Loucy (cell line): ENCODE data around the gene NUB1.

Experiments
- H2AFZ ChIP-seq: fragments of 200-600 bp; sonication (generic); 2 replicates; pipeline ENCODE4 v1.6.0; 2016; ENCODE audit warnings: antibody characterized with exemption, mild to moderate bottlenecking, low read length, moderate library complexity
- H3F3A ChIP-seq: fragments of 200-600 bp; 2 replicates; pipeline ENCODE4 v1.6.0; 2016; ENCODE audit warnings: antibody characterized with exemption, low read depth, mild to moderate bottlenecking
- H3K27me3 ChIP-seq: fragments of 200-600 bp; sonication (generic); 2 replicates; pipeline ENCODE4 v1.6.1; 2014; ENCODE audit warnings: low read length, mild to moderate bottlenecking; ENCODE audit not compliant: insufficient read depth, poor library complexity, severe bottlenecking
- H3K36me3 ChIP-seq: fragments of 200-600 bp; sonication (generic); 2 replicates; pipeline ENCODE4 v1.6.1; 2016; ENCODE audit warnings: low read length; ENCODE audit not compliant: insufficient read depth
- H3K4me1 ChIP-seq: fragments of 200-600 bp; sonication (generic); 2 replicates; pipeline ENCODE4 v1.5.1; 2014; ENCODE audit warnings: low read length, mild to moderate bottlenecking; ENCODE audit not compliant: insufficient read depth, poor library complexity, severe bottlenecking
- H3K4me2 ChIP-seq: fragments of 200-600 bp; sonication (generic); 2 replicates; pipeline ENCODE4 v1.6.0; 2014; ENCODE audit warnings: antibody characterized with exemption, low read length, low read depth, mild to moderate bottlenecking; ENCODE audit not compliant: poor library complexity, severe bottlenecking
- H3K4me3 ChIP-seq: fragments of 200-600 bp; sonication (generic); 2 replicates; pipeline ENCODE4 v1.5.1; 2014; ENCODE audit warnings: low read length, mild to moderate bottlenecking, mixed read lengths; ENCODE audit not compliant: poor library complexity, severe bottlenecking
- H3K79me2 ChIP-seq: fragments of 200-600 bp; sonication (generic); 2 replicates; pipeline ENCODE4 v1.6.1; 2014; ENCODE audit warnings: low read length; ENCODE audit not compliant: insufficient read depth
- H3K9ac ChIP-seq: fragments of 200-600 bp; sonication (generic); 2 replicates; pipeline ENCODE4 v1.6.0; 2014; ENCODE audit warnings: mild to moderate bottlenecking, low read depth, low read length, moderate library complexity; ENCODE audit not compliant: poor library complexity, severe bottlenecking
- H3K9me2 ChIP-seq: fragments of 200-600 bp; sonication (generic); replicated peaks from 2 replicates; pipeline ENCODE4 v1.6.1; 2016; ENCODE audit warnings: low read depth, low read length, mixed read lengths
- H3K9me3 ChIP-seq: fragments of 200-600 bp; sonication (generic); 2 replicates; pipeline ENCODE4 v1.6.1; 2014; ENCODE audit warnings: mild to moderate bottlenecking, antibody characterized with exemption, low read length, low read depth; ENCODE audit not compliant: insufficient read depth
- H4K20me1 ChIP-seq: fragments of 200-600 bp; sonication (generic); 2 replicates; pipeline ENCODE4 v1.6.0; 2014; ENCODE audit warnings: antibody characterized with exemption, low read length, mild to moderate bottlenecking; ENCODE audit not compliant: insufficient read depth, poor library complexity, severe bottlenecking
- CTCF ChIP-seq: fragments of 200-600 bp; sonication (generic); conservative IDR thresholded peaks from 2 replicates; pipeline ENCODE4 v1.5.1; 2014; ENCODE audit warnings: mild to moderate bottlenecking, antibody characterized with exemption, low read length
- EZH2phosphoT487 ChIP-seq: fragments of 200-600 bp; IDR thresholded peaks from 2 replicates; pipeline ENCODE4 v1.6.1; 2018; ENCODE audit warnings: antibody characterized with exemption, mild to moderate bottlenecking, moderate library complexity, borderline replicate concordance

Gene NUB1

DNA sequence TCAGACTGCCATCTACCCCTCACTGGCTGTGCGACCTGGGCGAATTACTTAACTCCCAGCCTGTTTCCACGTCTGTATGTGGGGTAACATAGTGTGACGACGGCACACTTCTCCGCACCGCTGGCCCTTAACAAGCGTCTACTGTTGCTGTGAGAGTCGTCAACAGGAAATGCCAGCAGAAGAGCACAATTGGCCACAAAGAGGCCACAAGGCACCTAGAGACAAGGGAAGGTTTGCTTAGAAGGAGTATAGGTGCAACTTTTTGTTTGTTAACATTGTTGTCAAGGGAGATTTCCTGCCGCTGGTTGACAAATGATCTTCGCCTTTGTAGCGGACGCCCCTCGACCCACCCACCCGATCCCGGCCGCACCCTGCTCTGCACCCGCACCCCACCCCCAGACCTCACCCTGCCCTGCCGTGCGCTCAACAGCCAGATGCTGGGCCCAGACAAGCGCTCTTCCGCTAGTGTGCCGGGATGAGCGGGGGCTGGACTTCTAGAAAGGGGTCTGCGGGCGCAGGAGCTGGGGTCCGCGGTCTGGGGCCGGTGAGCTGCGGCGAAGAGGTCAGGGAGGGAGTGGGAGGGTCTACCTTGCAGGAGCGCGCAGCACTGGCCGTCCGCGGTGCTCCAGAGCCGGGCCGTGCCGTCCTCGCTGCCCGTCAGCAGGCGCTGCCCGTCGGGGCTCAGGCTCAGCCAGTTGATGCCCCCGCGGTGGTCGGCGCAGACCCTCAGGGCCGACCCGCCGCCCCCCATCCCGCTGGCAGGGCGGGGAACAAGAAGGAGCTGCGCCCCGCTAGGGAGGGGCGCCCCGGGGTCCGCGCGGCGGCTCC is 67.4 kb downstream of the NUB1 start:
- no peaks in the 10 kb centered on the region for H3K79me2 ChIP-seq
- no peak overlapping the region for H3K4me2 ChIP-seq
- H3F3A ChIP-seq: no peaks in the 10 kb centered on the region
- H3K4me1 ChIP-seq: no peaks in the 10 kb centered on the region
- no peak for TF ChIP-seq CTCF
- TF ChIP-seq EZH2phosphoT487: no peak
- no peaks in the 10 kb centered on the region for H3K9me2 ChIP-seq
- H3K36me3 ChIP-seq: no peaks in the 10 kb centered on the region
- H3K9me3 ChIP-seq: no peaks in the 10 kb centered on the region
- H2AFZ ChIP-seq: no peak overlapping the region
- no peaks in the 10 kb centered on the region for H3K27me3 ChIP-seq
- H3K9ac ChIP-seq: no peak overlapping the region
- H3K4me3 ChIP-seq: no peak overlapping the region
- H4K20me1 ChIP-seq: no peaks in the 10 kb centered on the region

DNA sequence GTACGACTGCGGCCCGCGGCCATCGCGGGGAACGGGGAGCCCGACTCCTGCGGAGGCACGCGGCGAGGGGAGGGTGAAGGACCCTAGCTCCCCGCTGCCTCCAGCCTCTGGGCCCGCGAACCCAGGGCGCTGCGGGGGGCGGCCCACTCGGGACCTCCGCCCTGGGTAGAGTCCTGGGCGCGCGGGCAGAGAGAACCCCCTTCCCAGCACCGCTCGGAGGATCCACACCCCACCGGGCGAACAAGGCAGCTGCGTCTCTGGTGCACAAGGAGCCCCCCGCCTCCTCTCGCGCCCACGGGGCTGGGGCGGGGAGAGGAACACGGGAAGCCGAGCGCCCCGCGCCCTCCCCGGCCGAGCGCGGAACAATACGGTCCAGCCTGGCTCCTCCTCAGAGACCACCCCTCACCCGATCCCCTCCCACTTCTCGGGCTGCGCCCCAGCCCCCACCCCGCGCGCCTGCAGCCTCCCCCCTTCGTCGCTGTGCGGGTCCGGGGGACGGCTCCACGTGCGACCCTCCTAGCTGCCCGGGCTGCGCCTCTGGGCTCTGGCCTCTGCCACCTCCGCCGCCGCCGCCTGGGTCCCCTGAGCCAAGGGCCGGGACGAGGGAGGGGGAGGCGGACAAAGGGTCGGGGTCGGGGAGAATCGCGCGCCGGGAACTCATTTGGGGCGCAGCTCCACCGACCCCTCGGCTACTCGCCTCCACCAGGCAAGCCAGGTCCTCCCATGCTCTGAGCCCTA is 68.2 kb downstream of the NUB1 start, which contains the start of gene WDR86:
TSS of gene WDR86 (minus strand) at position 372 of the 738 bp plus-strand sequence. CDS start 449 bp downstream, outside the sequence.
- Histone ChIP-seq H2AFZ (no peak within 1 kb of the TSS), H3K9me3 (no peaks in the 10 kb centered on the region), H3K9ac (no peak within 1 kb of the TSS), H3K79me2 (no peaks in the 10 kb centered on the region), H3K27me3 (no peaks in the 10 kb centered on the region), H3K4me3 (no peak within 1 kb of the TSS), H3K36me3 (no peaks in the 10 kb centered on the region), H3K4me2 (no peak within 1 kb of the TSS), H4K20me1 (no peaks in the 10 kb centered on the region), H3K4me1 (no peaks in the 10 kb centered on the region), H3K9me2 (no peaks in the 10 kb centered on the region), H3F3A (no peaks in the 10 kb centered on the region)
- TF ChIP-seq CTCF (no peak), EZH2phosphoT487 (no peak)

DNA sequence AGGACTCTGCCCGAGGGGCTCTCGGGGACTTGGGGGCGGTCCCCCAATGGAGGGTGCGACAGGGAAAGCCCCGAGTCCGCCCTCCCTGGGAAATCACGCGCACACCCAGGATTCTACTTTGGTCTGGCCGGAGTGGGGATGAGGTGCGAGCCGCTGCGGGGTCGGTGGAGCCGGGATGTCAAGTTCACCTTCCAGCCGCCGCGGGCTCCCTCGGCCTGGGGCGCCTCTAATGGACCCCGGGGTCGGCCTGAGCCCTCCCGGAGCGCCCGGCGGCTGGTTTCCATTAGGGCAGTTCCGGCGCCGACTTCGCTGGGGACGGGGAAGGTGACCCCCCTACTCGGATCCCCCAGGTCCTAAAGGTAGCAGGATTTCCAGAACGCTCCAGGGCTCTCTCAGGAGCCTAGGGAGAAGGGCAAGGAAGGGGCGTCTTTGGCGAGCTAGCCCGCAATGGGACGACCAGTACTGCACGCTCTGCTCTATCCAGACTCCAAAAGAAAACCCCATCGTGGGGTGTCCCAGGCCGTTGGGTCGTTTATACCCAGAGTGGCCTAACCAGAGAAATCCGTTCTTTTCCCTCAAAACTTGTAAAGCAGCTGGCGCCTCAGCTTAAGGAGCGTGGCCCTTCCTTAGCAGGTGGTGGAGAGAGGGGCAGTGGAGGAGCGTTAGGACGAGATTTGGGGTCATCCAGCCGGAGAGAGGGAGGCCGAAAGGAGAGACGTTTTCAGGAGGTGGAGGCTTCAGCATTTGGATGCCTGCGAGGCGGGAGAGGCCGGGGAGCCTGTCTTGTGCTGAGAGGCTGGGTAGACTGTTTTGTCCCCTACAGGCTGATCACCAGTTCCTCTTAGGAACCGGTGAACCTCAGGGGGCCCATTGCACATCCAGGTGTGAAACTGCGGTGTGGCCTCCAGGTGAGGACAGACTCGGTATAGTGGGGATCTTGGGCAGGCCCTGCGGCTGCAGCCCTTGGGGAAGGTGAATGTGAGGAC is 69.1 kb downstream of the NUB1 start:
- no peaks in the 10 kb centered on the region for H4K20me1 ChIP-seq
- no peak overlapping the region for H3K9ac ChIP-seq
- H3K79me2 ChIP-seq: no peaks in the 10 kb centered on the region
- H3K36me3 ChIP-seq: no peaks in the 10 kb centered on the region
- H3F3A ChIP-seq: no peaks in the 10 kb centered on the region
- no peaks in the 10 kb centered on the region for H3K9me3 ChIP-seq
- TF ChIP-seq CTCF: no peak
- no peak for TF ChIP-seq EZH2phosphoT487
- H2AFZ ChIP-seq: no peak overlapping the region
- H3K27me3 ChIP-seq: no peaks in the 10 kb centered on the region
- no peak overlapping the region for H3K4me3 ChIP-seq
- no peaks in the 10 kb centered on the region for H3K4me1 ChIP-seq
- H3K9me2 ChIP-seq: no peaks in the 10 kb centered on the region
- H3K4me2 ChIP-seq: no peak overlapping the region
